ENCODE data around the gene TEX22. TPM values are rescaled to one million over a fixed set of nuclear protein-coding genes. Genes with fewer than 3 reads are reported as not detected.

TEX22 gene
- total and polyA plus RNA-seq, 2 experiments from 2014 or later, result 0.21 TPM

DNA sequence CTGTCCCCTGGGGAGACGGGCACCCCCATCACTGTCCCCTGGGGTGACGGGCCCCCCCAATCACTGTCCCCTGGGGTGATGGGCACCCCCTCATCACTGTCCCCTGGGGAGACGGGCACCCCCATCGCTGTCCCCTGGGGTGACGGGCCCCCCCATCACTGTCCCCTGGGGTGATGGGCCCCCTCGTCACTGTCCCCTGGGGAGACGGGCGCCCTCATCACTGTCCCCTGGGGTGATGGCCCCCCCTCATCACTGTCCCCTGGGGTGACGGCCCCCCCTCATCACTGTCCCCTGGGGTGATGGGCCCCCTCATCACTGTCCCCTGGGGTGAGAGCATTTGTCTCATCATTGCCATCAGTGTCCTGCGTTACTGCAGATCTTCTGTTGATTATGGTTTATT lies 45.2 kb upstream of the TEX22 start (continued):
- TF ChIP-seq, protein P1, sequence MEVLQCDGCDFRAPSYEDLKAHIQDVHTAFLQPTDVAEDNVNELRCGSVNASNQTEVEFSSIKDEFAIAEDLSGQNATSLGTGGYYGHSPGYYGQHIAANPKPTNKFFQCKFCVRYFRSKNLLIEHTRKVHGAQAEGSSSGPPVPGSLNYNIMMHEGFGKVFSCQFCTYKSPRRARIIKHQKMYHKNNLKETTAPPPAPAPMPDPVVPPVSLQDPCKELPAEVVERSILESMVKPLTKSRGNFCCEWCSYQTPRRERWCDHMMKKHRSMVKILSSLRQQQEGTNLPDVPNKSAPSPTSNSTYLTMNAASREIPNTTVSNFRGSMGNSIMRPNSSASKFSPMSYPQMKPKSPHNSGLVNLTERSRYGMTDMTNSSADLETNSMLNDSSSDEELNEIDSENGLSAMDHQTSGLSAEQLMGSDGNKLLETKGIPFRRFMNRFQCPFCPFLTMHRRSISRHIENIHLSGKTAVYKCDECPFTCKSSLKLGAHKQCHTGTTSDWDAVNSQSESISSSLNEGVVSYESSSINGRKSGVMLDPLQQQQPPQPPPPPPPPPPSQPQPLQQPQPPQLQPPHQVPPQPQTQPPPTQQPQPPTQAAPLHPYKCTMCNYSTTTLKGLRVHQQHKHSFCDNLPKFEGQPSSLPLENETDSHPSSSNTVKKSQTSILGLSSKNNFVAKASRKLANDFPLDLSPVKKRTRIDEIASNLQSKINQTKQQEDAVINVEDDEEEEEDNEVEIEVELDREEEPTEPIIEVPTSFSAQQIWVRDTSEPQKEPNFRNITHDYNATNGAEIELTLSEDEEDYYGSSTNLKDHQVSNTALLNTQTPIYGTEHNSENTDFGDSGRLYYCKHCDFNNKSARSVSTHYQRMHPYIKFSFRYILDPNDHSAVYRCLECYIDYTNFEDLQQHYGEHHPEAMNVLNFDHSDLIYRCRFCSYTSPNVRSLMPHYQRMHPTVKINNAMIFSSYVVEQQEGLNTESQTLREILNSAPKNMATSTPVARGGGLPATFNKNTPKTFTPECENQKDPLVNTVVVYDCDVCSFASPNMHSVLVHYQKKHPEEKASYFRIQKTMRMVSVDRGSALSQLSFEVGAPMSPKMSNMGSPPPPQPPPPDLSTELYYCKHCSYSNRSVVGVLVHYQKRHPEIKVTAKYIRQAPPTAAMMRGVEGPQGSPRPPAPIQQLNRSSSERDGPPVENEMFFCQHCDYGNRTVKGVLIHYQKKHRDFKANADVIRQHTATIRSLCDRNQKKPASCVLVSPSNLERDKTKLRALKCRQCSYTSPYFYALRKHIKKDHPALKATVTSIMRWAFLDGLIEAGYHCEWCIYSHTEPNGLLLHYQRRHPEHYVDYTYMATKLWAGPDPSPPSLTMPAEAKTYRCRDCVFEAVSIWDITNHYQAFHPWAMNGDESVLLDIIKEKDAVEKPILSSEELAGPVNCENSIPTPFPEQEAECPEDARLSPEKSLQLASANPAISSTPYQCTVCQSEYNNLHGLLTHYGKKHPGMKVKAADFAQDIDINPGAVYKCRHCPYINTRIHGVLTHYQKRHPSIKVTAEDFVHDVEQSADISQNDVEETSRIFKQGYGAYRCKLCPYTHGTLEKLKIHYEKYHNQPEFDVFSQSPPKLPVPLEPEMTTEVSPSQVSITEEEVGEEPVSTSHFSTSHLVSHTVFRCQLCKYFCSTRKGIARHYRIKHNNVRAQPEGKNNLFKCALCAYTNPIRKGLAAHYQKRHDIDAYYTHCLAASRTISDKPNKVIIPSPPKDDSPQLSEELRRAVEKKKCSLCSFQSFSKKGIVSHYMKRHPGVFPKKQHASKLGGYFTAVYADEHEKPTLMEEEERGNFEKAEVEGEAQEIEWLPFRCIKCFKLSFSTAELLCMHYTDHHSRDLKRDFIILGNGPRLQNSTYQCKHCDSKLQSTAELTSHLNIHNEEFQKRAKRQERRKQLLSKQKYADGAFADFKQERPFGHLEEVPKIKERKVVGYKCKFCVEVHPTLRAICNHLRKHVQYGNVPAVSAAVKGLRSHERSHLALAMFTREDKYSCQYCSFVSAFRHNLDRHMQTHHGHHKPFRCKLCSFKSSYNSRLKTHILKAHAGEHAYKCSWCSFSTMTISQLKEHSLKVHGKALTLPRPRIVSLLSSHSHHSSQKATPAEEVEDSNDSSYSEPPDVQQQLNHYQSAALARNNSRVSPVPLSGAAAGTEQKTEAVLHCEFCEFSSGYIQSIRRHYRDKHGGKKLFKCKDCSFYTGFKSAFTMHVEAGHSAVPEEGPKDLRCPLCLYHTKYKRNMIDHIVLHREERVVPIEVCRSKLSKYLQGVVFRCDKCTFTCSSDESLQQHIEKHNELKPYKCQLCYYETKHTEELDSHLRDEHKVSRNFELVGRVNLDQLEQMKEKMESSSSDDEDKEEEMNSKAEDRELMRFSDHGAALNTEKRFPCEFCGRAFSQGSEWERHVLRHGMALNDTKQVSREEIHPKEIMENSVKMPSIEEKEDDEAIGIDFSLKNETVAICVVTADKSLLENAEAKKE (CRISPR knock-in tag; IDR thresholded peaks at IDR 0.05), result no peak
- TF ChIP-seq EZH2phosphoT487 (IDR thresholded peaks at IDR 0.05; ENCODE audit: unreplicated experiment), result no peak
- TF ChIP-seq REST (IDR thresholded peaks at IDR 0.05; ENCODE audit: unreplicated experiment), result no peak
- no peak for TF ChIP-seq JUNB (IDR thresholded peaks at IDR 0.05; ENCODE audit: unreplicated experiment)

GRCh38 chr14:105354541-105354940 lies 43.8 kb upstream of the TEX22 start:
- Mint-ChIP-seq H3K27me3 (ENCODE audit: insufficient read depth, low read depth, poor library complexity) (peaks cover 4% of the 10 kb centered on the region), H3K4me1 (peaks cover 10% of the 10 kb centered on the region), H3K4me3 (no peak overlapping the region), H3K9me3 (no peaks in the 10 kb centered on the region; the same call in 2 of the 3 replicates), H3K27ac (no peak overlapping the region), H3K36me3 (ENCODE audit: low read depth) (0 out of 3 replicates have a peak, but pooled peaks cover 4% of the 10 kb centered on the region)
- ATAC-seq (no peak), DNase-seq (ENCODE audit: low spot score) (no peak)
- Histone ChIP-seq H3K4me1 (ENCODE audit: insufficient read depth) (no peaks in the 10 kb centered on the region), H3K4me2 (no peak overlapping the region), H2AFZ (no peak overlapping the region), H3K27me3 (ENCODE audit: insufficient read depth) (no peaks in the 10 kb centered on the region), H3K4me3 (no peak overlapping the region), H3K79me2 (replicated peaks; ENCODE audit: insufficient read depth) (no peaks in the 10 kb centered on the region), H3K9me2 (ENCODE audit: insufficient read depth) (no peaks in the 10 kb centered on the region), H3K36me3 (ENCODE audit: insufficient read depth) (no peaks in the 10 kb centered on the region), H3K27ac (ENCODE audit: low read depth) (no peak overlapping the region), H4K20me1 (replicated peaks; ENCODE audit: insufficient read depth) (peaks cover 4% of the 10 kb centered on the region), H3F3A (replicated peaks; ENCODE audit: low read depth) (no peaks in the 10 kb centered on the region; the same call in 1 of the 2 replicates)
- TF ChIP-seq, protein P1 (CRISPR knock-in tag; IDR thresholded peaks at IDR 0.05), result no peak
- TF ChIP-seq NANOG (IDR thresholded peaks at IDR 0.05; ENCODE audit: borderline replicate concordance), result no peak
- no peak for TF ChIP-seq JUNB (IDR thresholded peaks at IDR 0.05; ENCODE audit: unreplicated experiment)
- no peak for TF ChIP-seq POLR2AphosphoS5 (IDR thresholded peaks at IDR 0.05; ENCODE audit: low read depth)
